ENCODE data around the gene TAF9B.

DNA sequence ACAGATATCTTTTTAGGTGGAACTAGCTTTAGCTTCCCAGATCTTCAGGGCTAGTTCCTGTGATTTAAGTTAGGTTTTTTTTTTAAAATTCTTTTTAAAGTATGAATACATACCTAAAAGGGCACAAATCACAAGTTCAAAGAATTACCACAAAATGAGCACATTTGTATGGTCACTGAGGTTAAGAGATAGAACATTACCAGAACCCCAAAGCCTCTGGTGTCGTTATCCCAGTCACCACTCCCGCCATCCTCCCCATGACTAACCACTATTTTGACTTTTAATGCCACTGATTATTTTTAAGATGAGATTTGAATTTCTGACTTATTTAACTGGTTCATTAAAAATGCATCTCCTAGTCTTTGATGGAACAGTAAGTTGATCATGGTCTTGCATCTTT is 30.0 kb downstream of the TAF9B start:
- TF ChIP-seq YY1 (IDR thresholded peaks at IDR 0.05; ENCODE audit: insufficient read depth, insufficient read length) (no peak), SUZ12 (IDR thresholded peaks at IDR 0.05; ENCODE audit: extremely low read depth, insufficient read depth, insufficient read length) (no peak)

Measured in NT2/D1 (cell line).